DND-41 (cell line): ENCODE results near the gene SLC2A1.

Source experiments
- EZH2 ChIP-seq: IDR thresholded peaks from 3 replicates; pipeline ENCODE4 v1.6.1; 2012; ENCODE audit warnings: borderline replicate concordance, low read depth, mild to moderate bottlenecking, moderate library complexity, low read length, inconsistent platforms; ENCODE audit not compliant: severe bottlenecking
- TF ChIP-seq, protein P1 (sequence below): IDR thresholded peaks from 2 replicates; pipeline ENCODE4 v1.5.1; 2012; ENCODE audit warnings: borderline replicate concordance, low read length, moderate library complexity, mild to moderate bottlenecking; ENCODE audit not compliant: poor library complexity, severe bottlenecking; ENCODE audit errors: extremely low read depth

- TF ChIP-seq, protein P1, sequence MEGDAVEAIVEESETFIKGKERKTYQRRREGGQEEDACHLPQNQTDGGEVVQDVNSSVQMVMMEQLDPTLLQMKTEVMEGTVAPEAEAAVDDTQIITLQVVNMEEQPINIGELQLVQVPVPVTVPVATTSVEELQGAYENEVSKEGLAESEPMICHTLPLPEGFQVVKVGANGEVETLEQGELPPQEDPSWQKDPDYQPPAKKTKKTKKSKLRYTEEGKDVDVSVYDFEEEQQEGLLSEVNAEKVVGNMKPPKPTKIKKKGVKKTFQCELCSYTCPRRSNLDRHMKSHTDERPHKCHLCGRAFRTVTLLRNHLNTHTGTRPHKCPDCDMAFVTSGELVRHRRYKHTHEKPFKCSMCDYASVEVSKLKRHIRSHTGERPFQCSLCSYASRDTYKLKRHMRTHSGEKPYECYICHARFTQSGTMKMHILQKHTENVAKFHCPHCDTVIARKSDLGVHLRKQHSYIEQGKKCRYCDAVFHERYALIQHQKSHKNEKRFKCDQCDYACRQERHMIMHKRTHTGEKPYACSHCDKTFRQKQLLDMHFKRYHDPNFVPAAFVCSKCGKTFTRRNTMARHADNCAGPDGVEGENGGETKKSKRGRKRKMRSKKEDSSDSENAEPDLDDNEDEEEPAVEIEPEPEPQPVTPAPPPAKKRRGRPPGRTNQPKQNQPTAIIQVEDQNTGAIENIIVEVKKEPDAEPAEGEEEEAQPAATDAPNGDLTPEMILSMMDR, result no peak
- TF ChIP-seq EZH2, result no peak
Observed at GRCh38 chr1:42974767-42975437, 16.2 kb upstream of the SLC2A1 start.
